SK-N-SH (cell line): Measurements from ENCODE around the gene ACVRL1. TPM values are rescaled to one million over a fixed set of nuclear protein-coding genes. Genes with fewer than 3 reads are reported as not detected.

ENCODE experiments used
- CTCF ChIA-PET: fragments of 300-600, 350-600 bp; formaldehyde crosslinking; extraction: SDS; loops from one replicate; lab custom pipeline; 2021; lab: Yijun Ruan, JAX
- POLR2A ChIA-PET: fragments of 350-600 bp; sonication (Branson Sonifier 250); formaldehyde crosslinking; extraction: SDS; loops from one replicate; lab custom pipeline; 2020; ENCODE audit warnings: antibody characterized with exemption, inconsistent platforms; lab: Yijun Ruan, JAX
- DNase-seq: peaks from one replicate; pipeline ENCODE4 v3.0.0; 2012
- H2AFZ ChIP-seq: fragments of 200-600 bp; sonication (generic); 2 replicates; pipeline ENCODE4 v1.8.1; 2016; ENCODE audit warnings: antibody characterized with exemption, mild to moderate bottlenecking, low read depth
- H3F3A ChIP-seq: fragments of 200-600 bp; sonication (generic); replicated peaks from 2 replicates; pipeline ENCODE3; 2016; ENCODE audit warnings: antibody characterized with exemption, mild to moderate bottlenecking; ENCODE audit not compliant: insufficient read depth
- H3K27ac ChIP-seq, 2 experiments: fragments of 200-500 bp in 1 of 2; fragments of 200-600 bp in 1 of 2; sonication (Bioruptor generic) in 1 of 2; sonication (generic), shearing (Covaris generic) in 1 of 2; 2 replicates each; pipeline versions ENCODE4 v1.5.1 to v1.6.1; 2014 to 2016; ENCODE audit warnings: low read depth in 2 of 2, inconsistent platforms in 1 of 2, low read length in 1 of 2, mild to moderate bottlenecking in 1 of 2, mixed read lengths in 1 of 2
- H3K27me3 ChIP-seq: fragments of 200-600 bp; sonication (generic), shearing (Covaris generic); 2 replicates; pipeline ENCODE4 v1.6.1; 2016; ENCODE audit warnings: mixed run types; ENCODE audit not compliant: insufficient read depth
- H3K36me3 ChIP-seq, 2 experiments: fragments of 200-500 bp in 1 of 2; fragments of 200-600 bp in 1 of 2; sonication (Bioruptor generic) in 1 of 2; sonication (generic) in 1 of 2; replicated peaks in 1 of 2; 2 replicates each; pipeline versions ENCODE3 to v1.5.1; 2014 to 2016; ENCODE audit warnings: low read length in 1 of 2, mild to moderate bottlenecking in 1 of 2; ENCODE audit not compliant: insufficient read depth in 2 of 2, control insufficient read depth in 1 of 2
- H3K4me1 ChIP-seq, 2 experiments: fragments of 200-500 bp in 1 of 2; fragments of 200-600 bp in 1 of 2; sonication (Bioruptor generic) in 1 of 2; sonication (generic), shearing (Covaris generic) in 1 of 2; 2 replicates each; pipeline versions ENCODE4 v1.5.1 to v1.6.1; 2014 to 2016; ENCODE audit warnings: low read depth in 1 of 2, low read length in 1 of 2, mixed run types in 1 of 2; ENCODE audit not compliant: insufficient read depth in 2 of 2, control insufficient read depth in 1 of 2
- H3K4me2 ChIP-seq: fragments of 200-600 bp; sonication (generic), shearing (Covaris generic); 2 replicates; pipeline ENCODE4 v1.6.1; 2017; ENCODE audit warnings: mixed run types
- H3K4me3 ChIP-seq, 2 experiments: fragments of 200-500 bp in 1 of 2; fragments of 200-600 bp in 1 of 2; sonication (Bioruptor generic) in 1 of 2; sonication (generic), shearing (Covaris generic) in 1 of 2; 2 replicates each; pipeline versions ENCODE4 v1.5.1 to v1.8.1; 2014 to 2016; ENCODE audit warnings: low read depth in 2 of 2, inconsistent platforms in 1 of 2, low read length in 1 of 2, mild to moderate bottlenecking in 1 of 2, mixed read lengths in 1 of 2, moderate library complexity in 1 of 2
- H3K79me2 ChIP-seq: fragments of 200-600 bp; sonication (generic); 2 replicates; pipeline ENCODE4 v1.8.1; 2017; ENCODE audit warnings: mild to moderate bottlenecking; ENCODE audit not compliant: insufficient read depth
- H3K9ac ChIP-seq: fragments of 200-600 bp; sonication (generic); 2 replicates; pipeline ENCODE4 v1.6.1; 2017; ENCODE audit warnings: mixed run types
- H3K9me2 ChIP-seq: fragments of 200-600 bp; sonication (generic); 2 replicates; pipeline ENCODE4 v1.6.1; 2017; ENCODE audit warnings: mixed run types
- H3K9me3 ChIP-seq: fragments of 200-600 bp; sonication (generic); 2 replicates; pipeline ENCODE4 v1.6.1; 2017; ENCODE audit warnings: mixed run types, mild to moderate bottlenecking, moderate library complexity
- H4K20me1 ChIP-seq: fragments of 200-600 bp; sonication (generic); 2 replicates; pipeline ENCODE4 v1.6.1; 2017; ENCODE audit warnings: mild to moderate bottlenecking, mixed run types; ENCODE audit not compliant: insufficient read depth
- CHD2 ChIP-seq: fragments of 150-350 bp; IDR thresholded peaks from 2 replicates; pipeline ENCODE4 v1.6.1; 2018; ENCODE audit warnings: low read length; ENCODE audit not compliant: partially characterized antibody
- ELF1 ChIP-seq: IDR thresholded peaks from 2 replicates; pipeline ENCODE4 v1.4.0; 2012
- EZH2phosphoT487 ChIP-seq: fragments of 200-600 bp; sonication (generic); IDR thresholded peaks from 2 replicates; pipeline ENCODE4 v1.6.1; 2017; ENCODE audit warnings: low read depth, mixed run types, mild to moderate bottlenecking, antibody characterized with exemption, moderate library complexity, borderline replicate concordance
- GABPA ChIP-seq: IDR thresholded peaks from 2 replicates; pipeline ENCODE4 v1.4.0; 2012; ENCODE audit warnings: low read depth, mild to moderate bottlenecking
- GATA2 ChIP-seq: sonication (generic); formaldehyde crosslinking; IDR thresholded peaks from 2 replicates; pipeline ENCODE4 v1.5.0; 2020; ENCODE audit warnings: mild to moderate bottlenecking, missing genetic modification reagents
- MXI1 ChIP-seq: IDR thresholded peaks from 2 replicates; pipeline ENCODE4 v1.6.1; 2012; ENCODE audit warnings: mild to moderate bottlenecking, low read depth, low read length, improper control_type of control experiment
- NFIC ChIP-seq: IDR thresholded peaks from 2 replicates; pipeline ENCODE4 v1.4.0; 2012; ENCODE audit warnings: borderline replicate concordance
- POLR2AphosphoS5 ChIP-seq: IDR thresholded peaks from 2 replicates; pipeline ENCODE4 v1.6.1; 2012; ENCODE audit warnings: low read depth, low read length
- RAD21 ChIP-seq: IDR thresholded peaks from 2 replicates; pipeline ENCODE4 v1.6.1; 2012; ENCODE audit warnings: mild to moderate bottlenecking, low read length
- RXRA ChIP-seq: IDR thresholded peaks from 2 replicates; pipeline ENCODE4 v1.4.0; 2012; ENCODE audit warnings: low read depth, mild to moderate bottlenecking, borderline replicate concordance
- SIN3A ChIP-seq: IDR thresholded peaks from 2 replicates; pipeline ENCODE4 v1.6.1; 2012; ENCODE audit warnings: low read depth, mild to moderate bottlenecking, low read length, moderate library complexity, borderline replicate concordance
- TCF12 ChIP-seq: IDR thresholded peaks from 2 replicates; pipeline ENCODE4 v1.4.0; 2012
- YY1 ChIP-seq: IDR thresholded peaks from 2 replicates; pipeline ENCODE4 v1.4.0; 2012; ENCODE audit warnings: low read depth, mild to moderate bottlenecking
- WGBS: methylation state at CpG from one replicate; pipeline ENCODE4 v1.1.6; 2017; ENCODE audit warnings: low lambda C conversion rate; 5-methylcytosine and 5-hydroxymethylcytosine counted together
- polyA plus RNA-seq, 3 experiments: library from polyadenylated mRNA; depleted of rRNA; stranded (reverse); fragments of >200 nt; gene quantifications; 2 replicates each; pipeline ENCODE4 v1.2.3, GENCODE V29; 2012
- TF ChIP-seq, protein P1 (sequence below): fragments of 200-600 bp; sonication (generic); IDR thresholded peaks from 2 replicates; pipeline ENCODE4 v1.6.1; 2017; ENCODE audit warnings: antibody characterized with exemption, mild to moderate bottlenecking, moderate library complexity
- TF ChIP-seq, protein P2 (sequence below): fragments of 150-350 bp; IDR thresholded peaks from 2 replicates; pipeline ENCODE4 v1.6.1; 2016; ENCODE audit warnings: mild to moderate bottlenecking, low read depth, low read length
- TF ChIP-seq, protein P3 (sequence below): fragments of 150-350 bp; IDR thresholded peaks from 2 replicates; pipeline ENCODE4 v1.6.1; 2017; ENCODE audit warnings: antibody characterized with exemption, low read length, low read depth, borderline replicate concordance

The ACVRL1 gene
- polyA plus RNA-seq, 1 of the 3 experiments (the other 2 are of a cell fraction) = 0.07 TPM

DNA sequence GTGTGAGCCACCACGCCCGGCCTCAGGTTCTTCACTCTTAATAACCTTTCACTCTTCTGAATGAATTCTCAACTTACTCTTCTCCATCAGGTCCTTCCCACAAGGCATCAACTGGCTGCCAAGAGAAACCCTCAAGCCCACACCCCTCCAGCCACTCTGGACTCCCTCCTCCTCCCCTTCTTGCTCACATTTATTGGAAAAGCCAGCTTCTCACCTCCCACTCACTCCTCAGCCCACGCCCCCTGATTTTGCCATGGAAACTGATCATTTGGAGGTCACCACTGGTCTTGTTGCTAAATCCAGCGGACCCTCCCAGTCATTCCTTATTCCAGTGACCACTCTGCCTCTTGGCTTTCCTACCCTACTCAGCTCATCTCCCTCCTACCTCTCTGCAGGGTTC is 26.8 kb downstream of the ACVRL1 start:
- Histone ChIP-seq H3K4me3 (no peak overlapping the region), H3K9ac (no peak overlapping the region), H3K79me2 (no peaks in the 10 kb centered on the region), H3K4me2 (no peak overlapping the region), H3K9me3 (no peaks in the 10 kb centered on the region), H3K27ac (no peak overlapping the region), H3K36me3 (no peaks in the 10 kb centered on the region), H3K4me1 (peaks cover 0 to 32% of the 10 kb centered on the region in 2 experiments; a peak in 2 of 4 replicates), H2AFZ (no peak overlapping the region), H4K20me1 (no peaks in the 10 kb centered on the region), H3K27me3 (peaks cover 5% of the 10 kb centered on the region; the same call in 1 of the 2 replicates), H3F3A (no peaks in the 10 kb centered on the region), H3K9me2 (no peaks in the 10 kb centered on the region)
- CTCF ChIA-PET = interaction anchor here (0.8 to 2.1 kb wide), 7 partner anchors 10 to 89 kb away, joined by 3 to 6 read pairs (median 4); no protein-coding TSS in a partner anchor
- POLR2A ChIA-PET = interaction anchor here (0.7 to 1.0 kb wide), 2 partner anchors 16 to 348 kb away, joined by 3 to 4 read pairs; no protein-coding TSS in a partner anchor
- DNase-seq = no peak
- TF ChIP-seq RXRA (no peak), MXI1 (no peak), CHD2 (no peak), YY1 (no peak), NFIC (no peak), GABPA (no peak), GATA2 (CRISPR knock-in tag) (no peak), EZH2phosphoT487 (no peak), SIN3A (no peak), ELF1 (no peak), TCF12 (no peak), POLR2AphosphoS5 (no peak), RAD21 (no peak)
- TF ChIP-seq, protein P1, sequence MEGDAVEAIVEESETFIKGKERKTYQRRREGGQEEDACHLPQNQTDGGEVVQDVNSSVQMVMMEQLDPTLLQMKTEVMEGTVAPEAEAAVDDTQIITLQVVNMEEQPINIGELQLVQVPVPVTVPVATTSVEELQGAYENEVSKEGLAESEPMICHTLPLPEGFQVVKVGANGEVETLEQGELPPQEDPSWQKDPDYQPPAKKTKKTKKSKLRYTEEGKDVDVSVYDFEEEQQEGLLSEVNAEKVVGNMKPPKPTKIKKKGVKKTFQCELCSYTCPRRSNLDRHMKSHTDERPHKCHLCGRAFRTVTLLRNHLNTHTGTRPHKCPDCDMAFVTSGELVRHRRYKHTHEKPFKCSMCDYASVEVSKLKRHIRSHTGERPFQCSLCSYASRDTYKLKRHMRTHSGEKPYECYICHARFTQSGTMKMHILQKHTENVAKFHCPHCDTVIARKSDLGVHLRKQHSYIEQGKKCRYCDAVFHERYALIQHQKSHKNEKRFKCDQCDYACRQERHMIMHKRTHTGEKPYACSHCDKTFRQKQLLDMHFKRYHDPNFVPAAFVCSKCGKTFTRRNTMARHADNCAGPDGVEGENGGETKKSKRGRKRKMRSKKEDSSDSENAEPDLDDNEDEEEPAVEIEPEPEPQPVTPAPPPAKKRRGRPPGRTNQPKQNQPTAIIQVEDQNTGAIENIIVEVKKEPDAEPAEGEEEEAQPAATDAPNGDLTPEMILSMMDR = no peak
- TF ChIP-seq, protein P2, sequence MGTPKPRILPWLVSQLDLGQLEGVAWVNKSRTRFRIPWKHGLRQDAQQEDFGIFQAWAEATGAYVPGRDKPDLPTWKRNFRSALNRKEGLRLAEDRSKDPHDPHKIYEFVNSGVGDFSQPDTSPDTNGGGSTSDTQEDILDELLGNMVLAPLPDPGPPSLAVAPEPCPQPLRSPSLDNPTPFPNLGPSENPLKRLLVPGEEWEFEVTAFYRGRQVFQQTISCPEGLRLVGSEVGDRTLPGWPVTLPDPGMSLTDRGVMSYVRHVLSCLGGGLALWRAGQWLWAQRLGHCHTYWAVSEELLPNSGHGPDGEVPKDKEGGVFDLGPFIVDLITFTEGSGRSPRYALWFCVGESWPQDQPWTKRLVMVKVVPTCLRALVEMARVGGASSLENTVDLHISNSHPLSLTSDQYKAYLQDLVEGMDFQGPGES = no peak
- TF ChIP-seq, protein P3, sequence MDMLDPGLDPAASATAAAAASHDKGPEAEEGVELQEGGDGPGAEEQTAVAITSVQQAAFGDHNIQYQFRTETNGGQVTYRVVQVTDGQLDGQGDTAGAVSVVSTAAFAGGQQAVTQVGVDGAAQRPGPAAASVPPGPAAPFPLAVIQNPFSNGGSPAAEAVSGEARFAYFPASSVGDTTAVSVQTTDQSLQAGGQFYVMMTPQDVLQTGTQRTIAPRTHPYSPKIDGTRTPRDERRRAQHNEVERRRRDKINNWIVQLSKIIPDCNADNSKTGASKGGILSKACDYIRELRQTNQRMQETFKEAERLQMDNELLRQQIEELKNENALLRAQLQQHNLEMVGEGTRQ = no peak
- 71% methylated on average over 4 of the region's 4 CpGs for WGBS
